Breast epithelium (tissue), 4 donors: ENCODE data around the gene KCNA2. TPM values are rescaled to one million over a fixed set of nuclear protein-coding genes. Genes with fewer than 3 reads are reported as not detected.

Source experiments
- DNase-seq, 2 donors: peaks; one replicate each; pipeline ENCODE4 v3.0.0-alpha.2; 2019; ENCODE audit warnings: low spot score in 2 of 2
- H3K27ac ChIP-seq, 2 donors: fragments of 200-600 bp; sonication (generic) in 1 of 2; one replicate each; pipeline ENCODE4 v1.5.1; 2016 to 2019; ENCODE audit warnings: mild to moderate bottlenecking in 1 of 2
- H3K27me3 ChIP-seq, 2 donors: fragments of 200-600 bp; sonication (generic) in 1 of 2; one replicate each; pipeline versions ENCODE4 v1.5.1 to v1.6.0; 2017 to 2019; ENCODE audit warnings: control low read depth in 1 of 2, mild to moderate bottlenecking in 1 of 2
- H3K36me3 ChIP-seq: fragments of 200-600 bp; one replicate; pipeline ENCODE4 v1.5.1; 2019
- H3K4me1 ChIP-seq, 2 donors: fragments of 200-600 bp; sonication (generic); one replicate each; pipeline ENCODE4 v1.5.1; 2016 to 2019; ENCODE audit warnings: control low read depth in 1 of 2
- H3K4me3 ChIP-seq, 3 donors: fragments of 200-600 bp; sonication (generic); 1 replicate in 2 of 3; 2 replicates in 1 of 3; pipeline ENCODE4 v1.5.1; 2016 to 2019; ENCODE audit warnings: mild to moderate bottlenecking in 3 of 3, moderate library complexity in 2 of 3
- H3K9me3 ChIP-seq, 2 donors: fragments of 200-600 bp; sonication (generic) in 1 of 2; one replicate each; pipeline ENCODE4 v1.5.1; 2016 to 2019; ENCODE audit warnings: control low read depth in 1 of 2
- POLR2A ChIP-seq: fragments of 450-650 bp; IDR thresholded peaks from one replicate; pipeline ENCODE4 v1.6.1; 2016; ENCODE audit warnings: antibody characterized with exemption, mild to moderate bottlenecking, moderate library complexity
- POLR2AphosphoS5 ChIP-seq, 3 donors: sonication (generic); formaldehyde crosslinking; IDR thresholded peaks; one replicate each; pipeline ENCODE4 v1.6.1; 2017; ENCODE audit warnings: antibody characterized with exemption in 3 of 3
- intact Hi-C: fragments of 100-400 bp; cut with DNase I; formaldehyde crosslinking; loops from one replicate; pipeline ENCODE4 v1.15.1; 2023; ENCODE audit warnings: low total_unique reads
- total RNA-seq, 3 donors: library from RNA; depleted of rRNA; stranded (reverse); fragments of >200 nt; gene quantifications; one replicate each; pipeline ENCODE4 v1.1.0, GENCODE V29; 2016
- TF ChIP-seq, protein P1 (sequence below), 3 donors: fragments of 450-650 bp; IDR thresholded peaks; one replicate each; pipeline ENCODE4 v1.5.1; 2016 to 2017; ENCODE audit warnings: antibody characterized with exemption in 3 of 3, mild to moderate bottlenecking in 3 of 3, moderate library complexity in 3 of 3

KCNA2 gene
- total RNA-seq, 3 donors from 2014 or later: 0.33 to 13.8 (median 0.59) TPM

DNA sequence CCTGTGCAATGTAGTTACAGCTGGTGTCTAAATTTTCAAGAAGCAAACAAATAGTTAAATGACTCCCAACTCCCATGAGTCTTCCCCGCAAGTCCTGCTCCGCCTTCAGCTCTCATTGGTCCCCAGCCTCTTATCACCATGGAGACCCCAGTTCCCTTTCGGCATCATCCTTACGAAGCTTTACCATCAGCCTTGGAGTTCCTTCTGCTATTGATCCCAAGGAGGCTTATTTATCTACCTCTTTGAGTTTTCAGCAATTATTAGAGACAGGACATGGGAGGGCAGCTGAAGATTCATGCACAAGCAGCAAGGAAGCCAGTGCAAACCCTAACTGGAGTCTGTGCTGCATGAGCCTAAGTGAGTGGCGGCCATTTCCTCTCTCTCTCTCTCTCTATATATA is 12.3 kb downstream of the KCNA2 start:
- no peak for DNase-seq
- H3K36me3 ChIP-seq: no peaks in the 10 kb centered on the region
- TF ChIP-seq POLR2A (no peak), POLR2AphosphoS5 (IDR thresholded peaks at IDR 0.05) (no peak)
- TF ChIP-seq, protein P1, sequence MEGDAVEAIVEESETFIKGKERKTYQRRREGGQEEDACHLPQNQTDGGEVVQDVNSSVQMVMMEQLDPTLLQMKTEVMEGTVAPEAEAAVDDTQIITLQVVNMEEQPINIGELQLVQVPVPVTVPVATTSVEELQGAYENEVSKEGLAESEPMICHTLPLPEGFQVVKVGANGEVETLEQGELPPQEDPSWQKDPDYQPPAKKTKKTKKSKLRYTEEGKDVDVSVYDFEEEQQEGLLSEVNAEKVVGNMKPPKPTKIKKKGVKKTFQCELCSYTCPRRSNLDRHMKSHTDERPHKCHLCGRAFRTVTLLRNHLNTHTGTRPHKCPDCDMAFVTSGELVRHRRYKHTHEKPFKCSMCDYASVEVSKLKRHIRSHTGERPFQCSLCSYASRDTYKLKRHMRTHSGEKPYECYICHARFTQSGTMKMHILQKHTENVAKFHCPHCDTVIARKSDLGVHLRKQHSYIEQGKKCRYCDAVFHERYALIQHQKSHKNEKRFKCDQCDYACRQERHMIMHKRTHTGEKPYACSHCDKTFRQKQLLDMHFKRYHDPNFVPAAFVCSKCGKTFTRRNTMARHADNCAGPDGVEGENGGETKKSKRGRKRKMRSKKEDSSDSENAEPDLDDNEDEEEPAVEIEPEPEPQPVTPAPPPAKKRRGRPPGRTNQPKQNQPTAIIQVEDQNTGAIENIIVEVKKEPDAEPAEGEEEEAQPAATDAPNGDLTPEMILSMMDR (IDR thresholded peaks at IDR 0.05): no peak

DNA sequence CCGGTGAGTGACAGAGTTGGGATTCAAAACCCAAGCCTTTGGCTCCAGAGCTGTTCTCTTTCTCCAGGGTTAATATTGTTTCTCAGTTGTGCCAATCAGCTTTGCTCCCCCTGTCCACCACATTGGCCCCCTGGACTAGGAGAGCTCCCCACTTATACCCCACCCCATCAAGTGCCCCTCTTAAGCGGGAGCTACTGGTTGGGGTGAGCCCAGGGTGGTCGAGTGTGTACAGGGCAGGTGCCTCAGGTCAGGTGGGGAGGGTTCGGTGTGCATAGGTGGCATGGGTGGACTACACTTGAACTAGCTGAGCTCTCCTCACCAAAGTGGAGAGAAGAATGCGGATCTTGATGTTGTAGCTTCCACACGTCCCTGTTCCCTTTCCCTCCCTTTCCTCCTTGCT is 14.2 kb downstream of the KCNA2 start:
- H3K36me3 ChIP-seq: no peaks in the 10 kb centered on the region
- DNase-seq: no peak
- intact Hi-C loops: no loop called here

More for the DNA sequence above, 12.3 kb downstream of the KCNA2 start:
- no peaks in the 10 kb centered on the region for H3K4me1 ChIP-seq
- H3K27ac ChIP-seq: no peak overlapping the region
- intact Hi-C loops: no loop called here
- H3K27me3 ChIP-seq: no peaks in the 10 kb centered on the region
- H3K4me3 ChIP-seq: no peak overlapping the region
- no peaks in the 10 kb centered on the region for H3K9me3 ChIP-seq

DNA sequence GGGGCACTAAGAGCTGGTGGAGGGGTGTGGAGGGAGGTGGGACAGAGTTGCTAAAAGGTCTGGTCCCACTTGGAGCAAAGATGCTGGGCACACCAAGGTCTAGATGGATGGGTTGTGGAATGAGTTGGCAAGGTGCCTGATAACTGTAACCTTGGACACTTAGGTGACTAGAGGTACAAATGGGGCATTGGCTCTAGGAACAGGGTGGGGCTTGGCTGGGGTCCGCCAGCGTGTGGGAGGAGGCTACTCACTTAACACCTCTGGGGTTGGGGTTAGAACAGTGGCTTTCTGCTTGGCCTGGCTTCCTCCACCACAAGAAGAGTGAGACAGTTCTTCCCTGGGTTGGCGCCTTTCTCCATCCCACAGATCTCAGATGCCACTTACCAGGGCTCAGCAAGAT is 17.2 kb downstream of the KCNA2 start:
- H3K36me3 ChIP-seq: no peaks in the 10 kb centered on the region
- no peaks in the 10 kb centered on the region for H3K27me3 ChIP-seq
- TF ChIP-seq POLR2A (no peak), POLR2AphosphoS5 (IDR thresholded peaks at IDR 0.05) (no peak)
- TF ChIP-seq, protein P1 (IDR thresholded peaks at IDR 0.05): no peak
- intact Hi-C loops: no loop called here
- no peaks in the 10 kb centered on the region for H3K9me3 ChIP-seq
- no peak overlapping the region for H3K27ac ChIP-seq
- no peaks in the 10 kb centered on the region for H3K4me1 ChIP-seq
- no peak for DNase-seq
- no peak overlapping the region for H3K4me3 ChIP-seq

More for the DNA sequence above, 14.2 kb downstream of the KCNA2 start:
- TF ChIP-seq POLR2AphosphoS5 (IDR thresholded peaks at IDR 0.05) (no peak), POLR2A (no peak)
- TF ChIP-seq, protein P1 (IDR thresholded peaks at IDR 0.05): no peak
- Histone ChIP-seq H3K4me3 (no peak overlapping the region), H3K27me3 (no peaks in the 10 kb centered on the region), H3K9me3 (no peaks in the 10 kb centered on the region), H3K27ac (no peak overlapping the region), H3K4me1 (no peaks in the 10 kb centered on the region)

DNA sequence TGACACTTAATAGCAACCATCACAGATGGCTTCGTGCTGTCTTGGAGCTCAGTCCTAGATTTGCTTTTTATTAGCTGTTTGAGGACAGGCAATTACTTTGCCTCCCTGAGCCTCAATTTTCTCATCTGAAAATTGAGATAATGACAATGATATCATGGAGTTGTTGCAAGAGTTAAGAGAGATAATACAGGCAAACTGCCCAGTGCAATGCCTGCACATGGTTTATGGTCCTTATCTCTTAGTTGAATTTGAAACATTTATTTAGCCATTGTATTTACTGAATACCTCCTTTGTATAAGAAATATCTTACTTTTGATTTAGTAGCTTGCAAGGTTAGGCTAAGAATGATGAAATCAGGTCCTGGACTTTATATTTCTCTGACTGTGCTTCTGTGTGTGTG is 17.7 kb downstream of the KCNA2 start:
- Histone ChIP-seq H3K36me3 (no peaks in the 10 kb centered on the region), H3K4me3 (no peak overlapping the region), H3K27me3 (no peaks in the 10 kb centered on the region), H3K27ac (no peak overlapping the region), H3K9me3 (no peaks in the 10 kb centered on the region), H3K4me1 (no peaks in the 10 kb centered on the region)
- TF ChIP-seq POLR2A: no peak
- TF ChIP-seq, protein P1 (IDR thresholded peaks at IDR 0.05): no peak
- no peak for TF ChIP-seq POLR2AphosphoS5 (IDR thresholded peaks at IDR 0.05)
- intact Hi-C loops: no loop called here
- no peak for DNase-seq

DNA sequence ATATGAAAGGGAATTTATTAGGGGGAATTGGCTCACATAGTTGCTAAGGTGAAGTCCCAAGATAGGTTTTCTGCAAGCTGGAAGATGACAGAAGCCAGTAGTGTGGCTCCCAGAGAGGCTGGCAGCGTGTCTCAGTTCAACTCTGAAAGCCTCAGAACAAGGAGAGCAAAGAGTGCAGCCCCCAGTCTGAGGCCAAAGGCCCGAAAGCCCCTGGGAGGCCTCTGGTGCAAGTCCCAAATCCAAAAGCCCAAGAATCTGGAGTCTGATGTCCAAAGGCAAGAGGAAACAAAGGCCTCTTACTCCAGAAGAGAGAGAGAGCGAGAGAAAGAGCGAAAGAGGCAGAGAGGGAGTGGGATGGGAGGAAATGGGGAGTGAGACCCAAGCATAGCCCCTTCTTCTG is 18.3 kb downstream of the KCNA2 start:
- no peaks in the 10 kb centered on the region for H3K27me3 ChIP-seq
- DNase-seq: no peak
- H3K4me1 ChIP-seq: no peaks in the 10 kb centered on the region
- H3K36me3 ChIP-seq: no peaks in the 10 kb centered on the region
- no peak overlapping the region for H3K27ac ChIP-seq
- H3K9me3 ChIP-seq: no peaks in the 10 kb centered on the region
- intact Hi-C loops: no loop called here
- H3K4me3 ChIP-seq: no peak overlapping the region
- TF ChIP-seq, protein P1 (IDR thresholded peaks at IDR 0.05): no peak
- no peak for TF ChIP-seq POLR2AphosphoS5 (IDR thresholded peaks at IDR 0.05)
- TF ChIP-seq POLR2A: no peak
